Calu3 (cell line): Measurements from ENCODE around the gene GASK1B. TPM values are rescaled to one million over a fixed set of nuclear protein-coding genes. Genes with fewer than 3 reads are reported as not detected.

ENCODE experiments used
- BruUV-seq: library from RNA; stranded (reverse); fragments of 400-500 nt; replicated peaks from 2 replicates; lab custom pipeline; 2021; lab: Mats Ljungman, UMichigan
- CTCF ChIA-PET: fragments of 300-600 bp; sonication (Branson Sonifier 250); formaldehyde crosslinking; loops from one replicate; lab custom pipeline; 2022; ENCODE audit warnings: antibody characterized with exemption; lab: Charles Lee
- DNase-seq: peaks from one replicate; pipeline ENCODE4 v3.0.0; 2022
- H3K27ac Mint-ChIP-seq: one replicate; pipeline ENCODE4 v1.8.0; 2022; ENCODE audit warnings: mixed read lengths; ENCODE audit not compliant: unreplicated experiment
- H3K27me3 Mint-ChIP-seq: one replicate; pipeline ENCODE4 v1.8.0; 2022; ENCODE audit warnings: mixed read lengths; ENCODE audit not compliant: unreplicated experiment
- H3K36me3 Mint-ChIP-seq: one replicate; pipeline ENCODE4 v1.8.0; 2022; ENCODE audit warnings: mild to moderate bottlenecking, moderate library complexity, mixed read lengths; ENCODE audit not compliant: insufficient read depth, unreplicated experiment
- H3K4me1 Mint-ChIP-seq: one replicate; pipeline ENCODE4 v1.8.0; 2022; ENCODE audit warnings: mild to moderate bottlenecking, low read depth, mixed read lengths; ENCODE audit not compliant: unreplicated experiment
- H3K4me3 Mint-ChIP-seq: one replicate; pipeline ENCODE4 v1.8.0; 2022; ENCODE audit warnings: mild to moderate bottlenecking, low read depth, moderate library complexity, mixed read lengths; ENCODE audit not compliant: unreplicated experiment
- H3K9me3 Mint-ChIP-seq: one replicate; pipeline ENCODE4 v1.8.0; 2022; ENCODE audit warnings: low read depth, mixed read lengths; ENCODE audit not compliant: unreplicated experiment
- CTCF ChIP-seq: fragments of 200-600 bp; IDR thresholded peaks from one replicate; pipeline ENCODE4 v1.8.0; 2022; ENCODE audit warnings: antibody characterized with exemption; ENCODE audit not compliant: unreplicated experiment
- intact Hi-C: fragments of 100-400 bp; cut with micrococcal nuclease; formaldehyde crosslinking; loops from one replicate; pipeline ENCODE4 v1.10.0; 2022; ENCODE audit not compliant: unreplicated experiment
- total RNA-seq: library from RNA; stranded (reverse); gene quantifications from 2 replicates; pipeline ENCODE4 v1.2.3, GENCODE V29; 2022

GASK1B gene
- total RNA-seq, 1 experiment from 2014 or later, result 2.3 TPM

- H3K36me3 Mint-ChIP-seq, result no peaks in the 10 kb centered on the region
- H3K27me3 Mint-ChIP-seq, result no peaks in the 10 kb centered on the region
- no peaks in the 10 kb centered on the region for H3K9me3 Mint-ChIP-seq
- no peak overlapping the region for H3K4me3 Mint-ChIP-seq
- no peak for DNase-seq
- no peak overlapping the region for H3K27ac Mint-ChIP-seq
- no peak for TF ChIP-seq CTCF
- intact Hi-C loops, result no loop called here
- no TSS peak for BruUV-seq
- CTCF ChIA-PET, result no interaction called here
- H3K4me1 Mint-ChIP-seq, result no peaks in the 10 kb centered on the region
Measured at GRCh38 chr4:158125310-158125709, 47.5 kb downstream of the GASK1B start.

Other genes starting within 250 kb of the GASK1B start
- 6.0 and 11.8 TPM in 2 replicates for gene TMEM144, start 37.5 kb upstream of the GASK1B start, total RNA-seq